ENCODE data around the gene LIM2.
A peak's percentile ranks its signal among the peaks of the same experiment; 100 is the strongest.

Gene LIM2

DNA sequence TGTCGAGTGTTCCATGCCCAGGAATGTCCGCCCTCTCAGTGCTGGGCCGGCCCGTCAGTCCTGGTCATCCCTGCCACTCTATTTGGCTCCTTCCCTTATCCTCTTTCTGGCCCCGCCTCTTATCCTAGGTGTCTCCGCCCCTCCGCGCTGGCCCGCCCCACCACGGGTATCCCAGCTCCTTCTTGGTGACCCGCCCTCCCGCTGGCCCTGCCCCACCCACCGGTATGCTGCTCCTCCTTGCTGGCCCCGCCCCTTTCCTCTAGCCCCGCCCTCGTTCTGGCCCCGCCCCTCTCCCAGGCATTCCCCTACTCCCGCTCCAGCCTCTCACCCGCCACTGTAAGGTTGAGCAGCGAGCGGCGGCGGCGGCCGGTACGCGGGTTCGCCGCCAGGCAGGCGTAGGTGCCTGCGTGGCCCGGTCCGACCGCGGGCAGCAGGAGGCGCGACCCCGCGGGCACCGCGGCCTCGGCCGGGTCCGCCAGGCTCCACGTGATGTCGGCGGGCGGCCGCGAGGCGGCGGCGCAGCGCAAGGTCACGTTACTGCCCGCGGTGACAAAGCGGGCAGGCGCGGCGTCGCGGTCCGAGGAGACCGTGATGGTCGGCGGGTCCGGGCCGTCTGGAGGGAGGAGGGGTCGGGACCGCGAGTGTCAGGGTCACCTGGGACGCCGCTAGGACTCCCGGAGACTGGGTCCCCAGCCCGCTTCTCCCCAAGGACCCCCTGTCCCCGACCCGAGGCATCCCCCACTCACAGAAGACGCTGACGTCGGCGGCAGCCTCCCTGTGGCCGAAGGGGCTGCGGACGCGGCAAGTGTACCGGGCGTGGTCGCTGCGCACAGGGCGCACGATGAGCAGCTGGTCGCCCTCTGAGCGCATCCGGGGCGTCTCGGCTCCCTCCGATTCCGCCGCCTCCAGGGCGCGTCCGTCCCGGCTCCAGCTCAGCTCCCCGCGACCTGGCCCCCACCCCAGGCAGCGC, 47.8 kb downstream of the LIM2 start:
- peak; percentile 95 for DNase-seq (ENCODE audit: low read depth)

GRCh38 chr19:51339313-51339686, 48.5 kb downstream of the LIM2 start:
- DNase-seq (ENCODE audit: low read depth): no peak

GRCh38 chr19:51338563-51339312, 49.0 kb downstream of the LIM2 start:
- DNase-seq (ENCODE audit: low read depth): peak; percentile 84

DNA sequence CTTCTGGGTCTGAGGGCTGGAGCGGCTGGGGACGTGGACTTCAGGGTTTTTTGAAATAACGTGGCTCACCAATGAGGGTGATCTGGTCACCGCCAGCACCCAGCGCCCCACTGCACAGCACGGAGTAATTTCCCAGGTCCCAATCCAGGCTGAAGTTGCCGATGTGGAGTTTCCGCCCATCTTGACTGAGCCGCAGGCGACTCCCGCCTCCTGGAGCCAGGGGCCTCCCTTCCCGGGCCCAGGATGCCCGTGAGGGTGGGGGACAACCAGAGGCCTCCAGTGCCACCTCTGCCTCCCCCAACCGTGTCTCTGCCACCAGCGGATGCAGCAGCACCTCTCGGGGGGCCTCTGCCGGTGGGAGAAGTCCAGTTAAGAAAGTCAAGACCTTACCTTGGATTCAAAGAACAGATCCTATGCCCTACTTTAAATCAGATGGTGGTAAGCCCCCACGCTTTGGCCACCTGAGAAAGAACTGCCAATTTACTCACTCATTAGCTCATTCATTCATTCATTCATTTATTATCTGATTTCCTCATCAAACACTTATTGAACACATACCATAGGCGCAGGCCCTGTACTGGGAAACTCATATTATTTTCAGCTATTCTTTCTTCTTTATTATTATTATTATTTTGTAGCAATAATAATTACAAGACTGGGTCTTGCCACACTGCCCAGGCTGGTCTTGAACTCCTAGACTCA, 49.8 kb downstream of the LIM2 start:
- DNase-seq (ENCODE audit: low read depth): no peak

DNA sequence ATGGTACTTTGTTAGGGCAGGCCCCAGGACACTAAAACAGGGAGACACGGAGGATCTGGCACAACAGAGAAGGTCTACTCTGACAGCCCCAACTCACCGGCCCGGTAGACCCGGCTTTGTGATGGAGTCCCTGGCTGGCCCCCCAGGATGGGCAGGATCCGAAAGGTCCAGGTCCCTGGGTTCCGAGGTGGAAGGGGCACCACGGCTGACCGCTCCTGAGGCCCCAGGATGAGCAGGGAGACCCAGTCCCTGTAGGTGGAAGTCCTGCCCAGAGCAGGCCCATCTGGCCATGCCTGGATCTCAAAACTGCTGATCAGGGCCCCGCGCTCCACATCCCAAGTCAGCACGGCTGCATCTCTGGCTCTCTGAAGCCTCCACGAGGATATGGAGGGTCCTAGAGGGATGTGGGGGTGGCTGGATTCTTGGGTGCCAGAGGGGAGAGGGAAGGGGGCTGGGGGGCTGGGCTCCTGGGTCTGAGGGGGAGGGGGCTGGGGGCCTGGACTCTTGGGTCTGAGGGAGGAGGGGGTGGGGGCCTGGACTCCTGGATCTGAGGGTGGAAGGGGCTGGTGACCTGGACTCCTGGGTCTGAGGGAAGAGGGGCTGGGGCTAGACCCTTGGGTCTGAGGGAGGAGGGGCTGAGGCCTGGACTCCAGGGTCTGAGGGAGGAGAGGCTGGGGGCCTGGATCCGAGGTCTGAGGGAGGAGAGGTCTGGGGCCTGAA, 50.5 kb downstream of the LIM2 start:
- DNase-seq (ENCODE audit: low read depth): no peak

DNA sequence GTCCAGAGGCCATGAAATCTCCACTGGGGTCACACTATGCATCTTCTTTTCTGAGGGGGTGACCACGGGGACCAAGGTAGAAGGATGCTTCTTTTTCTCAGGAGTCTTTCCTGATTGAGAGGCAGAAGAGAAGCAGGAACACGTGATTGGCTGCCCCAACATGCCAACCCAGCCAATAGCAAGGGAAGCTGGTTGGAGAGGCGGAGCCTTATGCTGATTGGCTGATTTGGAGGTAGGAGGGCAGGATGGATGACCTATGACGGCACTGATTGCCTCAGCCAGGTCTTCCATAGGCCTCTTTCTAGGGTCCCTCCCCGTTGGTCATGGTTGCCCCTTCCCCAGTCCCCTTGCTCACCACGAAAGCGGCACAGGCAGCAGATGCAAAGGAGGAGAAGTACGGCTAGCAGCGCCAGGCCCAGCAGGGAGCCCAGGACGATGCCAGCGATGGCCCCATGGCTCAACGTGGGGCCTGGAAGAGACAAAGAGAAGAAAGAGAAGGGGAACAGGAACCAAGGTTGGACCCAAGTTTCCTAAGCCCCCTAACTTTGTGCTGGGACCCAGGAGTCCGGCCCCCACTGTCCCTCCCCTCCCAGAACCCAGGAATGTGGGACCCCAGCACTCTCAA, 53.8 kb downstream of the LIM2 start:
- no peak for DNase-seq (ENCODE audit: low read depth)

GRCh38 chr19:51331716-51332115, 56.1 kb downstream of the LIM2 start:
- no peak for DNase-seq (ENCODE audit: low read depth)

DNA sequence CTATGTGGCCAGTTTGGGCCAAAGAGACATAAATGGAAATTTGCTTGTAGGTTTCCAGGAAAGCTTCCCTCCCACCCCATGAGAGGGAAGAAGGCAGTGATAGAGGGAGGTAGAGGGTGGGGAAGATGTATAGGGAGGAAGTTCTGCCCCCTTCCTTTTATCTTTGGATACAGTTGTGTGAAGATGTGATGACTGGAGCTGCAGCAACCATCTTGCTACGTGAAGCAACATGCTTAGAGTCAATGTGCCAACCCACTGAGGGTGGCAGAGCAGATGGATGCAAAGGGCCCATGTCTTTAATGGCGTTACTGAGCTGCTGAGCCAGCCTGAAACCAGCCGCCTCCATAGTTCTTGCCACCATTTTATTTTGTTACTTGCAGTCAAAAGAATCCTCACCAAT, 56.6 kb downstream of the LIM2 start:
- DNase-seq (ENCODE audit: low read depth): no peak

DNA sequence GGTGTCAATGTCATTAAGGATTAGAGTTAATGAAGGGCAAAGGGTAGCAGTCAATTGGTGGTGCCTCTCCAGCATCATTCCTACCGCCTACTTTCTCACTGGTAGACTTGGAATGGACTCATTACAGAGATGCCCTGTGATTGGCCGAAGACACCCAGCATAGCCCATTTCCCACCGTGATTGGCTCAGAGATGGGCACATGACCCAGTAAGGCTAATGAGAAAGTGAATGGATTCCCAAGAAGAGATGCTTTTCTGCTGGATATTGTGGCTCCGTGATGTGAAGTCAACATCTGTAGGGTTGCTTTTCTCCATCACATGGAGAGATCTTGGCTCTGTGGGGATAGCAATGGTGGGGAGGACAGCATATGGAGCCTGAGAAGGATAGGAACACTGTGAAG, 57.4 kb downstream of the LIM2 start:
- no peak for DNase-seq (ENCODE audit: low read depth)
